ENCODE measurements around the gene USP8.

The USP8 gene

DNA sequence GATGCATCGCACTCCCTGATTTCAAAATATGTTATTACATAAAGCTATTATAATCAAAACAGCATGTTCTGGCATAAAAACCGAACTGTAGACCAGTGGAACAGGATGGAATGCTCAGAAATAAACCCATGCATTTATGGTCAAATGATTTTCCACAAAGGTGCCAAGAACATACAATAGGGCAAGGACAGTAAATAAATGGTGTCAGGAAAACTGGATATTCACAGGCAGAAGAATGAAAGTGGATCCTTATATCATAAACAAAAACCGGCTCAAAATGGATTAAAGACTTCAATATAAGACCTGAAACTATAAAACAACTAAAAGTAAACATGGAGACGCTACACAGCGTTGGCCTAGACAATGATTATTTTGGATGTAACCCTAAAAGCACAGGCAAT, 99.6 kb downstream of the USP8 start:
- no peak for DNase-seq (ENCODE audit: low spot score)
- H3K27ac ChIP-seq = no peak overlapping the region
- ChIA-PET POLR2A (ENCODE audit: low non-redundant PET) (no interaction called here), CTCF (no interaction called here)
- TF ChIP-seq, protein P1, sequence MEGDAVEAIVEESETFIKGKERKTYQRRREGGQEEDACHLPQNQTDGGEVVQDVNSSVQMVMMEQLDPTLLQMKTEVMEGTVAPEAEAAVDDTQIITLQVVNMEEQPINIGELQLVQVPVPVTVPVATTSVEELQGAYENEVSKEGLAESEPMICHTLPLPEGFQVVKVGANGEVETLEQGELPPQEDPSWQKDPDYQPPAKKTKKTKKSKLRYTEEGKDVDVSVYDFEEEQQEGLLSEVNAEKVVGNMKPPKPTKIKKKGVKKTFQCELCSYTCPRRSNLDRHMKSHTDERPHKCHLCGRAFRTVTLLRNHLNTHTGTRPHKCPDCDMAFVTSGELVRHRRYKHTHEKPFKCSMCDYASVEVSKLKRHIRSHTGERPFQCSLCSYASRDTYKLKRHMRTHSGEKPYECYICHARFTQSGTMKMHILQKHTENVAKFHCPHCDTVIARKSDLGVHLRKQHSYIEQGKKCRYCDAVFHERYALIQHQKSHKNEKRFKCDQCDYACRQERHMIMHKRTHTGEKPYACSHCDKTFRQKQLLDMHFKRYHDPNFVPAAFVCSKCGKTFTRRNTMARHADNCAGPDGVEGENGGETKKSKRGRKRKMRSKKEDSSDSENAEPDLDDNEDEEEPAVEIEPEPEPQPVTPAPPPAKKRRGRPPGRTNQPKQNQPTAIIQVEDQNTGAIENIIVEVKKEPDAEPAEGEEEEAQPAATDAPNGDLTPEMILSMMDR (conservative IDR thresholded peaks at IDR 0.05; ENCODE audit: low read depth) = no peak

DNA sequence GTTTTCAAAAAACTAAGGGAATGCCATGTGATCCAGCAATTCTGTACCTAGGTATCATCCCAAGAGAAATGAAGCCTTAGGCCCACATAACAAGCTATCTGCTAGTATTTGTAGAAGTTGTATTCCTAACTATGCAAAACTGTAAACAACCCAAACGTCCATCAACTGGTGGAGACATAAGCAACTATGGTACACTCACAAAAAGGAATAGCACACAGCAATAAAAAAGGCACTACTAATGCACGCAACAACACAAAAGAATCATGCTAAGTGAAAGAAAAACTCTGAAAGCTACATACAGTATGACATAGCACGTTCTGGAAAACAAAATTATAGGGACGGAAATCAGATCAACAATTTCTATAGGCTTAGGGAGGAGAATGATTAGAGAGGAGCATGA, 107.0 kb downstream of the USP8 start:
- POLR2A ChIA-PET (ENCODE audit: low non-redundant PET) = no interaction called here
- DNase-seq (ENCODE audit: low spot score) = no peak
- H3K27ac ChIP-seq = no peak overlapping the region
- TF ChIP-seq, protein P1 (conservative IDR thresholded peaks at IDR 0.05; ENCODE audit: low read depth) = no peak
- CTCF ChIA-PET = no interaction called here

DNA sequence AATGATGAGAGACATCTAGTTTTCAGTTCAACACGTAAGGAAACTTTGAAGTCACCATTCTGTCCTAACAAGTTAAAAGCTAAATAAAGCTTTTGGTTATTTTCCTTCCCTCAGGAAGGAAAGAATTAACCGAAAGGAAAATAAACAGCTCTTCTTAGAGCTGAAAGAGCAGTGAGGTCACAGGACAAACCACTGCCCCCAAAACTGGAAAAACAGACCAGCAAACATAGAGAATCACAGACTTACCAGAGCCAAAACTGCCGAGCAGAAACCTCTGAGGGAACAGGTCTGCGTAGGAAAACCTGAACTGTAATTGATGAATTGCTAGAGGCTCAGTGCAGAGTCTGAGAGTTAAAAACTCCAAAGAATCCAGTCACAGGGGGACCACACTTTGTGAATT, 107.6 kb downstream of the USP8 start:
- TF ChIP-seq, protein P1 (conservative IDR thresholded peaks at IDR 0.05; ENCODE audit: low read depth) = no peak
- ChIA-PET CTCF (interaction anchor here (0.7 kb wide), 1 partner anchor 343 kb away, joined by 3 read pairs; no protein-coding TSS in a partner anchor), POLR2A (ENCODE audit: low non-redundant PET) (no interaction called here)
- no peak overlapping the region for H3K27ac ChIP-seq
- DNase-seq (ENCODE audit: low spot score) = no peak

DNA sequence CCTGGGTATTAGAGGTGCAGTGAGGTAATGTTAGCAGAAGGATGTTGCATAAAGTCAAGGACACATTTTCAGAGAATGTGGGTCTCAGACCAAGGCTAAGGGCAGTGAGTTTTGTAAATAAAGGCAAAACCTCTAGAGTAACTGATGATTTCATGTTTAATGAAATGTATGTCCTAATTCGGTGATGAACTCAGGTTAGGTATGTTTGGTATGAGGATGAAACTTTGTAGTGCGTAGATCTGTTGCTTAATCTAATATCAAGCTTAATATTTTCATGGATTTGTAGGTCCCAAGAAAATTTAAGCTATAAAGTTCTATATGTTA, 118.6 kb downstream of the USP8 start:
- H3K27ac ChIP-seq = no peak overlapping the region
- TF ChIP-seq, protein P1 (conservative IDR thresholded peaks at IDR 0.05; ENCODE audit: low read depth) = no peak
- POLR2A ChIA-PET (ENCODE audit: low non-redundant PET) = no interaction called here
- DNase-seq (ENCODE audit: low spot score) = no peak
- CTCF ChIA-PET = interaction anchor here (0.7 kb wide), 1 partner anchor 18 kb away, joined by 3 read pairs; no protein-coding TSS in a partner anchor

GRCh38 chr15:50543556-50543955, 119.4 kb downstream of the USP8 start:
- ChIA-PET CTCF (no interaction called here), POLR2A (ENCODE audit: low non-redundant PET) (no interaction called here)
- H3K27ac ChIP-seq = no peak overlapping the region
- TF ChIP-seq, protein P1 (conservative IDR thresholded peaks at IDR 0.05; ENCODE audit: low read depth) = no peak
- DNase-seq (ENCODE audit: low spot score) = no peak

- POLR2A ChIA-PET (ENCODE audit: low non-redundant PET) = no interaction called here
- CTCF ChIA-PET = interaction anchor here (0.6 to 0.7 kb wide), 2 partner anchors 235 to 333 kb away, joined by 3 to 4 read pairs; no protein-coding TSS in a partner anchor
- no peak for DNase-seq (ENCODE audit: low spot score)
- TF ChIP-seq, protein P1 (conservative IDR thresholded peaks at IDR 0.05; ENCODE audit: low read depth) = no peak
- no peak overlapping the region for H3K27ac ChIP-seq
These were observed 120.2 kb downstream of the USP8 start for GRCh38 chr15:50544368-50544767.

- no peak for DNase-seq (ENCODE audit: low spot score)
- H3K27ac ChIP-seq = no peak within 1 kb of the TSS
- TF ChIP-seq, protein P1 (conservative IDR thresholded peaks at IDR 0.05; ENCODE audit: low read depth) = no peak
- CTCF ChIA-PET = no interaction called here
- POLR2A ChIA-PET (ENCODE audit: low non-redundant PET) = no interaction called here
These were observed 122.4 kb downstream of the USP8 start, which contains the start of gene USP50 for GRCh38 chr15:50546566-50546965. Gene USP50 (minus strand): TSS chr15:50546666. CDS start chr15:50546525, 141 bp downstream.

Measured in RWPE1 (cell line).